OCI-LY7 (cell line): ENCODE results near the gene RIN2.

Experiments
- CTCF ChIP-seq: fragments of 200-600 bp; sonication (generic); conservative IDR thresholded peaks from 2 replicates; pipeline ENCODE4 v1.5.1; 2014; ENCODE audit warnings: mild to moderate bottlenecking, antibody characterized with exemption, low read length, moderate library complexity, mixed read lengths
- EZH2phosphoT487 ChIP-seq: fragments of 200-600 bp; sonication (generic); IDR thresholded peaks from 2 replicates; pipeline ENCODE4 v1.6.1; 2018; ENCODE audit warnings: low read depth, borderline replicate concordance, mild to moderate bottlenecking, mixed run types, antibody characterized with exemption, low read length, moderate library complexity, mixed read lengths

DNA sequence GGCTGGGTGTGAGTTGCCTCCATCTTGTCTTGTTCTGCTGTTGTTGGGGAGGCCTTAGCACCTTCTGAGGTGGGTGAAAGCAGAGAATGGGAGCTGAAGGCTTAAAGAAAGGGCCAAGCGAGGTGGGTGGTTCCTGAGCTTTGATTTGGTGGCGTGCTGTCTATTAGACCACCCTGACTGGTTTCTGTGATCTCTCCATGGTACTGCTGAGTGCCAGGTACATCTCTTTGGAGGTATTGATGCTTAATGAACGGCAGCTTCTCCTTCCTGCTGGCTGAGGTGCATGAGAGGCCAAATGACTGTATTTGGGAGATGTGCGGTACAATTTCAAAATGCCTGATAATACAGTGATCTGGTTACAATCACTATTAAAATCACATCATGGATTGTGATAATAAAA, 15.4 kb downstream of the RIN2 start:
- TF ChIP-seq CTCF (no peak), EZH2phosphoT487 (no peak)
